ENCODE data around the gene GLI3.

DNA sequence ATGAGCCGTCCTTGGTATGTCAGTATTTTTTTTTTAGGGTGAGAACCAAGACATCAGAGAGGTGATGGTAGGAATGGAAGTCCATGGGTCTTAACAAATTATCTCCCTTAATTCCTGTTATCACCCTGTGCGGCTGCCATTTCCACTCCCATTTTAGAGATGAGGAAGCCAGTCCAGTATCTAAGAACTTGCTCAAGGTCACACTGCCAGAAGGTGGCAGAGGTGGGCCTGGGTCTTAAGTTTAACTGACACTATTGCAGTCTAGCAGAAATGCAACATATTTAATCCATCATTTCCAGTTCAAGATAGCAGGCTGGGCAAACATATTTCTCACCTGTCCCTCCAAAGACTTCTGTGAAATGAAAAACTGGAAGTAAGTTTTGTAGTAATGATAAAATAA is 108.3 kb downstream of the GLI3 start:
- TF ChIP-seq EZH2 (optimal IDR thresholded peaks at IDR 0.05; ENCODE audit: low read depth, low read length) (no peak), EZH2phosphoT487 (IDR thresholded peaks at IDR 0.05; ENCODE audit: low read length) (no peak)
- TF ChIP-seq, protein P1, sequence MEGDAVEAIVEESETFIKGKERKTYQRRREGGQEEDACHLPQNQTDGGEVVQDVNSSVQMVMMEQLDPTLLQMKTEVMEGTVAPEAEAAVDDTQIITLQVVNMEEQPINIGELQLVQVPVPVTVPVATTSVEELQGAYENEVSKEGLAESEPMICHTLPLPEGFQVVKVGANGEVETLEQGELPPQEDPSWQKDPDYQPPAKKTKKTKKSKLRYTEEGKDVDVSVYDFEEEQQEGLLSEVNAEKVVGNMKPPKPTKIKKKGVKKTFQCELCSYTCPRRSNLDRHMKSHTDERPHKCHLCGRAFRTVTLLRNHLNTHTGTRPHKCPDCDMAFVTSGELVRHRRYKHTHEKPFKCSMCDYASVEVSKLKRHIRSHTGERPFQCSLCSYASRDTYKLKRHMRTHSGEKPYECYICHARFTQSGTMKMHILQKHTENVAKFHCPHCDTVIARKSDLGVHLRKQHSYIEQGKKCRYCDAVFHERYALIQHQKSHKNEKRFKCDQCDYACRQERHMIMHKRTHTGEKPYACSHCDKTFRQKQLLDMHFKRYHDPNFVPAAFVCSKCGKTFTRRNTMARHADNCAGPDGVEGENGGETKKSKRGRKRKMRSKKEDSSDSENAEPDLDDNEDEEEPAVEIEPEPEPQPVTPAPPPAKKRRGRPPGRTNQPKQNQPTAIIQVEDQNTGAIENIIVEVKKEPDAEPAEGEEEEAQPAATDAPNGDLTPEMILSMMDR (IDR thresholded peaks at IDR 0.05; ENCODE audit: low read length), result peak; percentile 32
